ENCODE results near the gene PRPSAP1.

GRCh38 chr17:76276461-76277299 lies 77.0 kb downstream of the PRPSAP1 start:
- TF ChIP-seq GATA2 (IDR thresholded peaks at IDR 0.05; ENCODE audit: low read depth, low read length) (no peak), GATA3 (IDR thresholded peaks at IDR 0.05; ENCODE audit: low read depth, low read length) (no peak)
